ENCODE results near the gene MSMP.

- TF ChIP-seq CTCF (IDR thresholded peaks at IDR 0.05) = no peak
- no peak for TF ChIP-seq POLR2A (IDR thresholded peaks at IDR 0.05)
These were observed 48.1 kb downstream of the MSMP start for GRCh38 chr9:35705836-35706430.
